ENCODE results near the gene MEI1. TPM values are rescaled to one million over a fixed set of nuclear protein-coding genes. Genes with fewer than 3 reads are reported as not detected.

The MEI1 gene
- total RNA-seq, 1 donor from 2014 or later = 0.64 TPM

GRCh38 chr22:41700108-41700364 lies 733 bp downstream of the MEI1 start:
- Mint-ChIP-seq H3K36me3 (ENCODE audit: unreplicated experiment) (no peaks in the 10 kb centered on the region), H3K27ac (ENCODE audit: unreplicated experiment) (no peak overlapping the region), H3K4me1 (ENCODE audit: low read depth, unreplicated experiment) (peaks cover 1% of the 10 kb centered on the region), H3K9me3 (ENCODE audit: unreplicated experiment) (no peaks in the 10 kb centered on the region), H3K4me3 (ENCODE audit: unreplicated experiment) (no peak overlapping the region), H3K27me3 (ENCODE audit: unreplicated experiment) (no peaks in the 10 kb centered on the region)
- no peak for TF ChIP-seq CTCF (IDR thresholded peaks at IDR 0.05; ENCODE audit: partially characterized antibody, unreplicated experiment)
- DNase-seq = no peak

- Mint-ChIP-seq H3K9me3 (ENCODE audit: unreplicated experiment) (no peaks in the 10 kb centered on the region), H3K36me3 (ENCODE audit: unreplicated experiment) (no peaks in the 10 kb centered on the region), H3K27ac (ENCODE audit: unreplicated experiment) (no peak overlapping the region), H3K4me3 (ENCODE audit: unreplicated experiment) (no peak overlapping the region), H3K27me3 (ENCODE audit: unreplicated experiment) (no peaks in the 10 kb centered on the region), H3K4me1 (ENCODE audit: low read depth, unreplicated experiment) (no peaks in the 10 kb centered on the region)
- TF ChIP-seq CTCF (IDR thresholded peaks at IDR 0.05; ENCODE audit: partially characterized antibody, unreplicated experiment) = no peak
- DNase-seq = no peak
Observed at GRCh38 chr22:41702763-41703162, 3.5 kb downstream of the MEI1 start.

- Mint-ChIP-seq H3K27ac (ENCODE audit: unreplicated experiment) (no peak overlapping the region), H3K4me3 (ENCODE audit: unreplicated experiment) (no peak overlapping the region)
- no peak for TF ChIP-seq CTCF (IDR thresholded peaks at IDR 0.05; ENCODE audit: partially characterized antibody, unreplicated experiment)
Observed at GRCh38 chr22:41709341-41709740, 10.0 kb downstream of the MEI1 start.

GRCh38 chr22:41713004-41713403 lies 13.7 kb downstream of the MEI1 start:
- Mint-ChIP-seq H3K9me3 (ENCODE audit: unreplicated experiment) (no peaks in the 10 kb centered on the region), H3K4me3 (ENCODE audit: unreplicated experiment) (no peak overlapping the region), H3K36me3 (ENCODE audit: unreplicated experiment) (no peaks in the 10 kb centered on the region), H3K4me1 (ENCODE audit: low read depth, unreplicated experiment) (no peaks in the 10 kb centered on the region), H3K27me3 (ENCODE audit: unreplicated experiment) (peaks cover 2% of the 10 kb centered on the region), H3K27ac (ENCODE audit: unreplicated experiment) (no peak overlapping the region)
- TF ChIP-seq CTCF (IDR thresholded peaks at IDR 0.05; ENCODE audit: partially characterized antibody, unreplicated experiment) = no peak
- no peak for DNase-seq

More at GRCh38 chr22:41709341-41709740, 10.0 kb downstream of the MEI1 start:
- no peaks in the 10 kb centered on the region for H3K4me1 Mint-ChIP-seq (ENCODE audit: low read depth, unreplicated experiment)
- no peak for DNase-seq
- no peaks in the 10 kb centered on the region for H3K9me3 Mint-ChIP-seq (ENCODE audit: unreplicated experiment)
- H3K36me3 Mint-ChIP-seq (ENCODE audit: unreplicated experiment) = no peaks in the 10 kb centered on the region
- H3K27me3 Mint-ChIP-seq (ENCODE audit: unreplicated experiment) = peaks cover 2% of the 10 kb centered on the region

- H3K4me1 Mint-ChIP-seq (ENCODE audit: low read depth, unreplicated experiment) = no peaks in the 10 kb centered on the region
- H3K27ac Mint-ChIP-seq (ENCODE audit: unreplicated experiment) = no peak overlapping the region
- H3K9me3 Mint-ChIP-seq (ENCODE audit: unreplicated experiment) = no peaks in the 10 kb centered on the region
- H3K27me3 Mint-ChIP-seq (ENCODE audit: unreplicated experiment) = no peaks in the 10 kb centered on the region
- H3K4me3 Mint-ChIP-seq (ENCODE audit: unreplicated experiment) = no peak overlapping the region
- DNase-seq = no peak
- no peaks in the 10 kb centered on the region for H3K36me3 Mint-ChIP-seq (ENCODE audit: unreplicated experiment)
- TF ChIP-seq CTCF (IDR thresholded peaks at IDR 0.05; ENCODE audit: partially characterized antibody, unreplicated experiment) = no peak
Observed at GRCh38 chr22:41722496-41722895, 23.2 kb downstream of the MEI1 start.

Data from glutamatergic neuron (in vitro differentiated cells).